Neural cell (in vitro differentiated cells): ENCODE data around the gene PLCB4. TPM values are rescaled to one million over a fixed set of nuclear protein-coding genes. Genes with fewer than 3 reads are reported as not detected.

Experiments
- H2AFZ ChIP-seq: fragments of 200-600, 300-800 bp; sonication (generic), shearing (Covaris generic); 2 replicates; pipeline ENCODE4 v1.6.0; 2014; ENCODE audit warnings: low read depth, mild to moderate bottlenecking, antibody characterized with exemption, low read length, moderate library complexity
- H3F3A ChIP-seq: fragments of 200-600 bp; shearing (Covaris generic); 2 replicates; pipeline ENCODE4 v1.6.1; 2016; ENCODE audit warnings: mild to moderate bottlenecking, moderate library complexity, mixed read lengths, antibody characterized with exemption, low read length; ENCODE audit not compliant: insufficient read depth, poor library complexity, severe bottlenecking
- H3K27ac ChIP-seq: fragments of 200-600, 300-800 bp; sonication (generic), shearing (Covaris generic); 2 replicates; pipeline ENCODE4 v1.5.1; 2014; ENCODE audit warnings: mild to moderate bottlenecking, low read length, moderate library complexity
- H3K27me3 ChIP-seq: fragments of 300-800, 200-600 bp; sonication (generic), shearing (Covaris generic); 2 replicates; pipeline ENCODE4 v1.6.0; 2014; ENCODE audit warnings: mild to moderate bottlenecking, low read depth, low read length, moderate library complexity; ENCODE audit not compliant: insufficient read depth
- H3K36me3 ChIP-seq: fragments of 300-800, 200-600 bp; sonication (generic), shearing (Covaris generic); 2 replicates; pipeline ENCODE4 v1.5.1; 2014; ENCODE audit warnings: mild to moderate bottlenecking, antibody characterized with exemption, low read length, moderate library complexity; ENCODE audit not compliant: insufficient read depth
- H3K4me2 ChIP-seq: fragments of 300-800, 200-600 bp; sonication (generic), shearing (Covaris generic); 2 replicates; pipeline ENCODE4 v1.6.0; 2014; ENCODE audit warnings: mild to moderate bottlenecking, low read length
- H3K4me3 ChIP-seq: fragments of 300-800, 200-600 bp; sonication (generic), shearing (Covaris generic); 2 replicates; pipeline ENCODE4 v1.5.1; 2014; ENCODE audit warnings: mild to moderate bottlenecking, low read length, moderate library complexity
- H3K79me2 ChIP-seq: fragments of 200-600 bp; shearing (Covaris generic); replicated peaks from 2 replicates; pipeline ENCODE4 v1.6.0; 2014; ENCODE audit warnings: mild to moderate bottlenecking, low read length, moderate library complexity; ENCODE audit not compliant: insufficient read depth
- H3K9ac ChIP-seq: fragments of 300-800, 200-600 bp; sonication (generic), shearing (Covaris generic); 2 replicates; pipeline ENCODE4 v1.6.1; 2016; ENCODE audit warnings: mild to moderate bottlenecking, low read length, mixed read lengths
- H3K9me2 ChIP-seq: fragments of 200-600 bp; shearing (Covaris generic); 2 replicates; pipeline ENCODE4 v1.6.1; 2016; ENCODE audit warnings: mild to moderate bottlenecking, low read length, mixed read lengths; ENCODE audit not compliant: insufficient read depth
- H3K9me3 ChIP-seq: fragments of 200-600, 300-800 bp; sonication (generic), shearing (Covaris generic); 2 replicates; pipeline ENCODE4 v1.6.1; 2016; ENCODE audit warnings: mild to moderate bottlenecking, mixed run types, low read length, moderate library complexity, mixed read lengths
- H4K20me1 ChIP-seq: fragments of 200-600 bp; shearing (Covaris generic); 2 replicates; pipeline ENCODE4 v1.6.1; 2016; ENCODE audit warnings: mild to moderate bottlenecking, mixed run types; ENCODE audit not compliant: insufficient read depth
- EP300 ChIP-seq: fragments of 450-650 bp; conservative IDR thresholded peaks from 2 replicates; pipeline ENCODE4 v1.6.1; 2014; ENCODE audit warnings: antibody characterized with exemption, mild to moderate bottlenecking, moderate library complexity; ENCODE audit not compliant: poor library complexity, severe bottlenecking
- EZH2 ChIP-seq: fragments of 200-600, 300-800 bp; shearing (Covaris generic), sonication (generic); IDR thresholded peaks from 2 replicates; pipeline ENCODE4 v1.6.1; 2014; ENCODE audit warnings: antibody characterized with exemption, low read length, borderline replicate concordance, mild to moderate bottlenecking; ENCODE audit not compliant: insufficient read depth, poor library complexity, severe bottlenecking
- MXI1 ChIP-seq: fragments of 450-650 bp; conservative IDR thresholded peaks from 2 replicates; pipeline ENCODE4 v1.6.1; 2014; ENCODE audit warnings: antibody characterized with exemption, mild to moderate bottlenecking; ENCODE audit not compliant: poor library complexity, severe bottlenecking
- POLR2AphosphoS5 ChIP-seq: IDR thresholded peaks from 2 replicates; pipeline ENCODE4 v1.6.1; 2012
- RAD21 ChIP-seq: fragments of 450-650 bp; conservative IDR thresholded peaks from 2 replicates; pipeline ENCODE4 v1.6.1; 2014; ENCODE audit warnings: antibody characterized with exemption, mild to moderate bottlenecking, moderate library complexity
- SMC3 ChIP-seq: fragments of 450-650 bp; conservative IDR thresholded peaks from 2 replicates; pipeline ENCODE4 v1.6.1; 2014; ENCODE audit warnings: antibody characterized with exemption, mild to moderate bottlenecking, moderate library complexity; ENCODE audit not compliant: poor library complexity
- TAF1 ChIP-seq: IDR thresholded peaks from 2 replicates; pipeline ENCODE4 v1.6.1; 2012; ENCODE audit warnings: low read depth
- polyA plus RNA-seq: library from polyadenylated mRNA; depleted of rRNA; stranded (reverse); fragments of >200 nt; gene quantifications from 2 replicates; pipeline ENCODE4 v1.2.3, GENCODE V29; 2014
- TF ChIP-seq, protein P1 (sequence below): IDR thresholded peaks from 2 replicates; pipeline ENCODE4 v1.6.1; 2012; ENCODE audit warnings: borderline replicate concordance

PLCB4 gene
- polyA plus RNA-seq, 1 donor from 2014 or later, result 13.1 TPM

- Histone ChIP-seq H3K36me3 (no peaks in the 10 kb centered on the region), H3K27ac (no peak overlapping the region), H3K9ac (no peak overlapping the region), H3K9me3 (no peaks in the 10 kb centered on the region), H3K27me3 (no peaks in the 10 kb centered on the region), H4K20me1 (no peaks in the 10 kb centered on the region), H3K4me2 (no peak overlapping the region), H2AFZ (no peak overlapping the region), H3K4me3 (no peak overlapping the region), H3F3A (no peaks in the 10 kb centered on the region), H3K9me2 (no peaks in the 10 kb centered on the region), H3K79me2 (no peaks in the 10 kb centered on the region)
- no peak for TF ChIP-seq RAD21
- no peak for TF ChIP-seq SMC3
- no peak for TF ChIP-seq MXI1
- TF ChIP-seq EP300, result no peak
- TF ChIP-seq TAF1, result no peak
- TF ChIP-seq EZH2, result no peak
Measured at GRCh38 chr20:9145142-9145541, 76.3 kb downstream of the PLCB4 start.

GRCh38 chr20:9146649-9147048 is 77.8 kb downstream of the PLCB4 start:
- TF ChIP-seq RAD21 (no peak), EZH2 (no peak), MXI1 (no peak), POLR2AphosphoS5 (no peak)
- no peaks in the 10 kb centered on the region for H3K79me2 ChIP-seq
- no peak overlapping the region for H3K4me2 ChIP-seq
- no peaks in the 10 kb centered on the region for H3K27me3 ChIP-seq
- H3K9me3 ChIP-seq, result no peaks in the 10 kb centered on the region
- no peaks in the 10 kb centered on the region for H3K9me2 ChIP-seq
- no peaks in the 10 kb centered on the region for H3F3A ChIP-seq
- no peaks in the 10 kb centered on the region for H3K36me3 ChIP-seq
- H3K4me3 ChIP-seq, result no peak overlapping the region
- no peak overlapping the region for H2AFZ ChIP-seq
- H3K27ac ChIP-seq, result no peak overlapping the region
- no peaks in the 10 kb centered on the region for H4K20me1 ChIP-seq
- no peak overlapping the region for H3K9ac ChIP-seq

DNA sequence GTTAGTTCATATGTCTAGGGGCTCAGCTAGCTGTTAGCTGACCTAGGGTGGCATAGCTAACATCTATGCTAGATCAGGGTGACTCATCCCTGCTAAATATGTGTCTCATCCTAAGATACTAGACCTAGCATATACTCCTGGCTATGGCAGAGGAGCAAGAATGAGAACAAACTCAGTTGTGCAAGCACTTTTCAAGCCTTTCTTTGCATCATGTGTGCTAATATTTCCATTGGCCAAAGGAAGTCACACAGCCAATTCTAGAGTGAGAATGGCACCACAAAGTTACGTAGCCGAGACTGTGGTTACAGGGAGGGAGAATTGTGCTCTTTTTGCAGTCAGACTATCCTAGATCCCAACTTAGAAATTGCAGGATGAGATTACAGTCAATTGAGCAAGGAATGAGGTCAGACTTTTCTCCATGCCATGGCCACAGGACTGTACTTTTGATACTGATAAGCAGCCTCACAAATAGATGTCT is 78.7 kb downstream of the PLCB4 start:
- H3K4me3 ChIP-seq, result no peak overlapping the region
- no peaks in the 10 kb centered on the region for H3K79me2 ChIP-seq
- H3K9ac ChIP-seq, result no peak overlapping the region

More for the DNA sequence above, 78.7 kb downstream of the PLCB4 start:
- TF ChIP-seq EZH2 (no peak), POLR2AphosphoS5 (no peak), RAD21 (no peak), SMC3 (no peak), TAF1 (no peak)
- TF ChIP-seq, protein P1, sequence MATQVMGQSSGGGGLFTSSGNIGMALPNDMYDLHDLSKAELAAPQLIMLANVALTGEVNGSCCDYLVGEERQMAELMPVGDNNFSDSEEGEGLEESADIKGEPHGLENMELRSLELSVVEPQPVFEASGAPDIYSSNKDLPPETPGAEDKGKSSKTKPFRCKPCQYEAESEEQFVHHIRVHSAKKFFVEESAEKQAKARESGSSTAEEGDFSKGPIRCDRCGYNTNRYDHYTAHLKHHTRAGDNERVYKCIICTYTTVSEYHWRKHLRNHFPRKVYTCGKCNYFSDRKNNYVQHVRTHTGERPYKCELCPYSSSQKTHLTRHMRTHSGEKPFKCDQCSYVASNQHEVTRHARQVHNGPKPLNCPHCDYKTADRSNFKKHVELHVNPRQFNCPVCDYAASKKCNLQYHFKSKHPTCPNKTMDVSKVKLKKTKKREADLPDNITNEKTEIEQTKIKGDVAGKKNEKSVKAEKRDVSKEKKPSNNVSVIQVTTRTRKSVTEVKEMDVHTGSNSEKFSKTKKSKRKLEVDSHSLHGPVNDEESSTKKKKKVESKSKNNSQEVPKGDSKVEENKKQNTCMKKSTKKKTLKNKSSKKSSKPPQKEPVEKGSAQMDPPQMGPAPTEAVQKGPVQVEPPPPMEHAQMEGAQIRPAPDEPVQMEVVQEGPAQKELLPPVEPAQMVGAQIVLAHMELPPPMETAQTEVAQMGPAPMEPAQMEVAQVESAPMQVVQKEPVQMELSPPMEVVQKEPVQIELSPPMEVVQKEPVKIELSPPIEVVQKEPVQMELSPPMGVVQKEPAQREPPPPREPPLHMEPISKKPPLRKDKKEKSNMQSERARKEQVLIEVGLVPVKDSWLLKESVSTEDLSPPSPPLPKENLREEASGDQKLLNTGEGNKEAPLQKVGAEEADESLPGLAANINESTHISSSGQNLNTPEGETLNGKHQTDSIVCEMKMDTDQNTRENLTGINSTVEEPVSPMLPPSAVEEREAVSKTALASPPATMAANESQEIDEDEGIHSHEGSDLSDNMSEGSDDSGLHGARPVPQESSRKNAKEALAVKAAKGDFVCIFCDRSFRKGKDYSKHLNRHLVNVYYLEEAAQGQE, result no peak
- H3K9me2 ChIP-seq, result no peaks in the 10 kb centered on the region
- H3K36me3 ChIP-seq, result no peaks in the 10 kb centered on the region
- no peak overlapping the region for H3K4me2 ChIP-seq
- H4K20me1 ChIP-seq, result no peaks in the 10 kb centered on the region
- H2AFZ ChIP-seq, result no peak overlapping the region
- H3K9me3 ChIP-seq, result peaks cover 2% of the 10 kb centered on the region
- no peak overlapping the region for H3K27ac ChIP-seq
- no peaks in the 10 kb centered on the region for H3K27me3 ChIP-seq
- no peaks in the 10 kb centered on the region for H3F3A ChIP-seq
